K562 treated with DMSO at 1 percent for 24 hours (cell line): ENCODE results near the gene LIN7C. TPM values are rescaled to one million over a fixed set of nuclear protein-coding genes. Genes with fewer than 3 reads are reported as not detected.

Experiments
- total RNA-seq: library from RNA; unstranded; fragments of 300-600 nt; gene quantifications from 2 replicates; pipeline ENCODE4 v1.2.3, GENCODE V29; 2022; ENCODE audit warnings: low read depth; ENCODE audit not compliant: insufficient read depth

Gene LIN7C, protein sequence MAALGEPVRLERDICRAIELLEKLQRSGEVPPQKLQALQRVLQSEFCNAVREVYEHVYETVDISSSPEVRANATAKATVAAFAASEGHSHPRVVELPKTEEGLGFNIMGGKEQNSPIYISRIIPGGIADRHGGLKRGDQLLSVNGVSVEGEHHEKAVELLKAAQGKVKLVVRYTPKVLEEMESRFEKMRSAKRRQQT
- total RNA-seq = 5.6 and 5.9 TPM in 2 replicates

DNA sequence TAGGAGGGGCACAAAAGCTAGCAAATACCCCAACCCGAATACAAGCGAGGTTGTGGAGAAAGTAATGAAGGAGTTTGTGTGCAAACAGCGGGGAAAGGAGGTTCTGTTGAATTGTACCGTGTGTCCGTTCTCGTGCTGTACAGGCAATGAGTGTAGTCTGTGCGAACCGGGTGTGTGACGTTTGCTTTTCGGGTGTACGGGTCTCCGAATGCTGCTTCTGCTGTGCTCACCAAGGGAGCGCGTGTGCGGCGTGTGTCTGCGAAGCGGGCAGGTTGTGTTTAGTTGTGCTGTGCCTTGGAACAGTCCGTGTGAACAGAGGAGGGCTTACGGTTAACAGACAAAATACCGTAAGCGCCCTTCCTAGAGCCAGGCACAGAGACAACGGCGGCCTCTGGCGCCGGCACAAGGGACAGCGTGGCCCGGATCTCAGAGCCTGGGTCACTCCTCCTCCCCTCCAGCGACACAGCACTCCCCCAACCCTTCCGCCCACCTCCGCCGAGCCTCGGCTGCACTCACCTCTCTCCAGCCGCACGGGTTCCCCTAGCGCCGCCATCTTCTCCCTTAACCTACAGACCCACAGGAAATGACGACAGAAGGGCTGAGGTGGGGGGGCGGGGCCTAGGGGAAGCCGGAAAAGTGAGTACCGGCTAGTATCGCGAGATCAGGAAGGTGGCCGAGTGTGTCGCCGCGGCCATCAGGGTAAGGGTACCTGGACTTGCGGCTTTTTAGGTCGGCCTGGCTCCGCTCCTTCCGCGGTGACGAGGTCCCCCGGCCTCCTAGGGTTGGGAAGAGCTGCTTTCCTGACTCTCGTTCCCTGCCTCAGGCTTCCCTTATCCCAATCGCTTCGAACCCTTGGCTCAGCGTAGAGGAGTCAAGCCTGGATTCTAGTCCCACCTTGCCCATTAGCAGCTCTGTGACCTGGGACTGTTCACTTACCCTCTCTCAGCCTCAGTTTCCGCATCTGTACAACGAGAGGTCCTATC, at the start of gene LIN7C:
TSS of gene LIN7C (minus strand) at position 570 of the 983 bp plus-strand sequence. CDS start at position 553, 17 bp downstream.

DNA sequence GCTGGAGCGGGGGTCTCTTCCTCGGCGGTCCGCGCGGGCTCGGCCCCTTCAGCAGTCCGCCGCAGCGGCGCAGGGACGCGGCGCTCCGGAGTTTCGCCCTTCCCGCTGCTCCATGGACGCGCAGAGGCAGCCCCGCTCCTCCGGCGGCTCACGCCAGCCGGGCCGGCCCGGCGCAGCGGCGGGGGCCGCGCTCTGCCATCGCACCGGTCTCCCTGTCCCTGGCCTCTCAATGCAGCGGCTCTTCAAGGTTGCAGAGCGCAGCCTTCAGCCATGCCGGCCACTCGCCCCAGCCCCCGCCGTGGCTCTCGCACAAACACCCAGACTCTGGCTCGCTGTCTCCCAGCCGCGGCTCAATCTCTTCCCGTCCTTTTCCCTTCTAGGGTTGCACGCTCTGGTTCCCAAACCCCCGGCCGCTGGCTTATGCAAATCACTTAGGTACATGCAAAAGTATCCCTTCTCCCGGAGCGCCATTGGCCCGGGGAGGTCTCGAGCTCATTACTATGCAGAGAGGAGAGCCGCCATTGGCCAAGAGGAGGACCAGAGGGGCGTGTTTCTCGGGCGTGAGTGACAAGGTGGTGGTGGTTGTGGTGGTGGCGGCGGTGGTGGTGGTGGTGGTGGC, 34.1 kb downstream of the LIN7C start, which contains the start of gene LGR4:
TSS of gene LGR4 (minus strand) at position 393 of the 619 bp plus-strand sequence. CDS start 488 bp downstream, outside the sequence.

Other genes starting within 250 kb of the LIN7C start
- 13.9 and 18.6 TPM in 2 replicates for gene CCDC34, start 143.6 kb downstream of the LIN7C start, total RNA-seq
- gene LGR4, start 34.0 kb downstream of the LIN7C start, total RNA-seq = 7.3 and 8.1 TPM in 2 replicates
- gene BDNF, start 193.7 kb upstream of the LIN7C start, total RNA-seq = not detected in 2 replicates